HCT116 (cell line): ENCODE results near the gene APC2. TPM values are rescaled to one million over a fixed set of nuclear protein-coding genes. Genes with fewer than 3 reads are reported as not detected.

Source experiments
- ATAC-seq: fragments of 200-7000 bp; cut with Tn5 transposase; 2 replicates; pipeline ENCODE4 v1.9.1; 2020; ENCODE audit warnings: mild to moderate bottlenecking, moderate library complexity
- BruUV-seq: library from RNA; stranded (reverse); fragments of 400-500 nt; replicated peaks from 2 replicates; lab custom pipeline; 2021; lab: Mats Ljungman, UMichigan
- CTCF ChIA-PET: fragments of 300-600 bp; sonication (Branson Sonifier 250); formaldehyde crosslinking; loops from one replicate; lab custom pipeline; 2021; ENCODE audit warnings: antibody characterized with exemption; lab: Charles Lee
- POLR2A ChIA-PET: fragments of 300-600, 350-600 bp; sonication (Branson Sonifier 250); formaldehyde crosslinking; loops from one replicate; lab custom pipeline; 2021; ENCODE audit warnings: antibody characterized with exemption; lab: Charles Lee
- RAD21 ChIA-PET, 2 experiments: fragments of 300-600 bp; sonication (Branson Sonifier 250); formaldehyde crosslinking; loops; one replicate each; lab custom pipeline; 2023; ENCODE audit warnings: low total read pairs in 2 of 2; ENCODE audit not compliant: uncharacterized antibody in 2 of 2, unreplicated experiment in 2 of 2, low non-redundant PET in 1 of 2; lab: Charles Lee
- DNase-seq: peaks from one replicate; pipeline ENCODE4 v3.0.0-alpha.2; 2010; ENCODE audit warnings: low read depth, low spot score
- H2AFZ ChIP-seq: fragments of 200-600 bp; shearing (Covaris generic), sonication (generic); 2 replicates; pipeline ENCODE4 v1.6.1; 2017; ENCODE audit warnings: low read depth, mixed run types, mixed read lengths, antibody characterized with exemption, low read length; ENCODE audit not compliant: poor library complexity, severe bottlenecking
- H3K27ac ChIP-seq: 2 replicates; pipeline ENCODE4 v1.5.1; 2012; ENCODE audit warnings: low read depth, low read length
- H3K27me3 ChIP-seq: fragments of 200-600 bp; sonication (generic); 2 replicates; pipeline ENCODE4 v1.6.1; 2016; ENCODE audit warnings: mixed run types, low read length, mixed read lengths; ENCODE audit not compliant: insufficient read depth
- H3K36me3 ChIP-seq, 2 experiments: fragments of 200-500 bp in 1 of 2; fragments of 200-600 bp in 1 of 2; sonication (Bioruptor generic) in 1 of 2; sonication (generic) in 1 of 2; 2 replicates each; pipeline versions ENCODE4 v1.5.1 to v1.6.1; 2014 to 2016; ENCODE audit warnings: low read length in 2 of 2, inconsistent platforms in 1 of 2, mixed read lengths in 1 of 2, mixed run types in 1 of 2; ENCODE audit not compliant: insufficient read depth in 2 of 2, control insufficient read depth in 1 of 2
- H3K4me1 ChIP-seq, 2 experiments: fragments of 200-600 bp in 1 of 2; sonication (generic) in 1 of 2; 2 replicates each; pipeline versions ENCODE4 v1.5.1 to v1.6.1; 2012 to 2017; ENCODE audit warnings: low read length in 2 of 2, inconsistent platforms in 1 of 2, mild to moderate bottlenecking in 1 of 2, mixed read lengths in 1 of 2, mixed run types in 1 of 2, moderate library complexity in 1 of 2; ENCODE audit not compliant: insufficient read depth in 2 of 2, control insufficient read depth in 1 of 2
- H3K4me2 ChIP-seq: fragments of 200-600 bp; sonication (generic); 2 replicates; pipeline ENCODE4 v1.6.1; 2017; ENCODE audit warnings: mixed run types, low read length, mixed read lengths
- H3K4me3 ChIP-seq, 2 experiments: fragments of 200-600 bp in 1 of 2; sonication (generic) in 1 of 2; replicated peaks in 1 of 2; 2 replicates each; pipeline ENCODE4 v1.5.1; 2011 to 2016; ENCODE audit warnings: low read length in 2 of 2, control low read depth in 1 of 2, low read depth in 1 of 2, mild to moderate bottlenecking in 1 of 2, mixed read lengths in 1 of 2, mixed run types in 1 of 2
- H3K79me2 ChIP-seq: fragments of 200-600 bp; sonication (generic); 2 replicates; pipeline ENCODE4 v1.6.1; 2017; ENCODE audit warnings: mild to moderate bottlenecking, mixed run types, low read length, moderate library complexity, mixed read lengths; ENCODE audit not compliant: insufficient read depth
- H3K9ac ChIP-seq: fragments of 200-600 bp; sonication (generic); 2 replicates; pipeline ENCODE4 v1.6.1; 2016; ENCODE audit warnings: low read length, mixed read lengths
- H3K9me2 ChIP-seq: fragments of 200-600 bp; sonication (generic), shearing (Covaris generic); 2 replicates; pipeline ENCODE4 v1.6.1; 2017; ENCODE audit warnings: mixed run types, mild to moderate bottlenecking, moderate library complexity; ENCODE audit not compliant: insufficient read depth
- H3K9me3 ChIP-seq, 2 experiments: fragments of 200-500 bp in 1 of 2; fragments of 200-600 bp in 1 of 2; sonication (Bioruptor generic) in 1 of 2; sonication (generic) in 1 of 2; 2 replicates each; pipeline ENCODE4 v1.6.1; 2014 to 2017; ENCODE audit warnings: low read length in 2 of 2, mixed read lengths in 2 of 2, inconsistent platforms in 1 of 2, low read depth in 1 of 2, mild to moderate bottlenecking in 1 of 2, mixed run types in 1 of 2, moderate library complexity in 1 of 2; ENCODE audit not compliant: control insufficient read depth in 1 of 2, insufficient read depth in 1 of 2
- H4K20me1 ChIP-seq: fragments of 200-600 bp; sonication (generic), shearing (Covaris generic); 2 replicates; pipeline ENCODE4 v1.6.1; 2017; ENCODE audit warnings: mixed run types, mild to moderate bottlenecking, moderate library complexity; ENCODE audit not compliant: insufficient read depth
- CEBPB ChIP-seq: IDR thresholded peaks from 2 replicates; pipeline ENCODE4 v1.6.1; 2012; ENCODE audit warnings: low read depth
- CTCF ChIP-seq, 3 experiments: fragments of 200-600 bp in 1 of 3; sonication (generic) in 1 of 3; IDR thresholded peaks in 2 of 3; conservative IDR thresholded peaks in 1 of 3; 2 replicates each; pipeline ENCODE4 v1.5.1; 2012 to 2017; ENCODE audit warnings: low read depth in 2 of 3, low read length in 2 of 3, antibody characterized with exemption in 1 of 3, borderline replicate concordance in 1 of 3, control low read depth in 1 of 3, mild to moderate bottlenecking in 1 of 3, mixed read lengths in 1 of 3, mixed run types in 1 of 3, moderate library complexity in 1 of 3; ENCODE audit not compliant: insufficient read depth in 1 of 3
- EGR1 ChIP-seq: IDR thresholded peaks from 2 replicates; pipeline ENCODE4 v1.6.1; 2012; ENCODE audit warnings: low read depth
- EZH2phosphoT487 ChIP-seq: fragments of 200-600 bp; IDR thresholded peaks from 2 replicates; pipeline ENCODE4 v1.6.1; 2018; ENCODE audit warnings: antibody characterized with exemption, borderline replicate concordance
- FOSL1 ChIP-seq: IDR thresholded peaks from 2 replicates; pipeline ENCODE4 v1.6.1; 2012; ENCODE audit warnings: low read depth
- JUND ChIP-seq: IDR thresholded peaks from 2 replicates; pipeline ENCODE4 v1.6.1; 2012
- MAX ChIP-seq: IDR thresholded peaks from 2 replicates; pipeline ENCODE4 v1.6.1; 2012
- RAD21 ChIP-seq: IDR thresholded peaks from 2 replicates; pipeline ENCODE4 v1.6.1; 2012; ENCODE audit warnings: low read depth, mild to moderate bottlenecking
- REST ChIP-seq: IDR thresholded peaks from 2 replicates; pipeline ENCODE4 v1.6.1; 2012; ENCODE audit warnings: low read depth
- SIN3A ChIP-seq: IDR thresholded peaks from 2 replicates; pipeline ENCODE4 v1.6.1; 2012; ENCODE audit warnings: low read depth
- SRF ChIP-seq: IDR thresholded peaks from 2 replicates; pipeline ENCODE4 v1.6.1; 2012; ENCODE audit warnings: low read depth
- TCF7L2 ChIP-seq: IDR thresholded peaks from 2 replicates; pipeline ENCODE4 v1.7.0; 2011; ENCODE audit warnings: borderline replicate concordance, inconsistent platforms; ENCODE audit not compliant: insufficient read depth, insufficient read length; ENCODE audit errors: extremely low read depth
- YY1 ChIP-seq: IDR thresholded peaks from 2 replicates; pipeline ENCODE4 v1.6.1; 2011; ENCODE audit warnings: low read length, low read depth, moderate library complexity, mild to moderate bottlenecking; ENCODE audit not compliant: insufficient replicate concordance; ENCODE audit errors: extremely low read depth
- ZFX ChIP-seq: fragments of 450-650 bp; IDR thresholded peaks from 2 replicates; pipeline ENCODE4 v1.6.1; 2017
- intact Hi-C: fragments of 100-400 bp; cut with micrococcal nuclease; formaldehyde crosslinking; loops from 2 replicates; pipeline ENCODE4 v1.10.0; 2022
- total RNA-seq: library from RNA; stranded (reverse); gene quantifications from one replicate; pipeline ENCODE4 v1.2.1, GENCODE V29; 2021; ENCODE audit not compliant: unreplicated experiment

The APC2 gene
- total RNA-seq, 1 experiment from 2014 or later = 1.6 TPM

GRCh38 chr19:1455336-1456120 is 5.6 kb downstream of the APC2 start (continued):
- TF ChIP-seq CTCF (IDR thresholded peaks at IDR 0.05 in 2 of 3, conservative IDR thresholded peaks at IDR 0.05 in 1 of 3; ENCODE audit: borderline replicate concordance in 1 of 3, insufficient read depth in 1 of 3, low read depth in 2 of 3, low read length in 2 of 3) (no peak), MAX (peak; percentile 46), RAD21 (no peak), SRF (no peak), JUND (no peak), YY1 (no peak)
- TF ChIP-seq, all 23 proteins: peak for 5

- Histone ChIP-seq H3K4me1 (peaks cover 23 to 47% of the 10 kb centered on the region in 2 experiments), H2AFZ (no peak overlapping the region), H3K9me3 (no peaks in the 10 kb centered on the region), H3K36me3 (peaks cover 0 to 3% of the 10 kb centered on the region in 2 experiments; a peak in 1 of 4 replicates), H3K27ac (peak overlapping the region; percentile 52; the same call in 1 of the 2 replicates), H4K20me1 (no peaks in the 10 kb centered on the region), H3K9ac (peak overlapping the region; percentile 21; the same call in 1 of the 2 replicates), H3K79me2 (no peaks in the 10 kb centered on the region), H3K27me3 (no peaks in the 10 kb centered on the region), H3K9me2 (no peaks in the 10 kb centered on the region), H3K4me3 (no peak overlapping the region), H3K4me2 (peak overlapping the region; percentile 64)
- no peak for ATAC-seq
- ChIA-PET CTCF (interaction anchor here (1.0 to 4.0 kb wide), 8 partner anchors 10 to 370 kb away, joined by 3 to 49 read pairs (median 4); partner anchors contain the start of gene CIRBP), RAD21 (interaction anchor here in 1 of 2 experiments (1.1 kb wide), 1 partner anchor 11 kb away, joined by 4 read pairs; no protein-coding TSS in a partner anchor), POLR2A (interaction anchor here (0.6 to 3.3 kb wide), 11 partner anchors 9 to 567 kb away, joined by 3 to 28 read pairs (median 6); partner anchors contain the start of genes CIRBP and REEP6)
- intact Hi-C loops = no loop called here
- DNase-seq = no peak
- BruUV-seq = no TSS peak
- no peak for TF ChIP-seq RAD21
- no peak for TF ChIP-seq TCF7L2
- no peak for TF ChIP-seq FOSL1
- no peak for TF ChIP-seq REST
- TF ChIP-seq SIN3A = no peak
- no peak for TF ChIP-seq EZH2phosphoT487
- no peak for TF ChIP-seq YY1
- TF ChIP-seq CEBPB = no peak
- TF ChIP-seq ZFX = no peak
- no peak for TF ChIP-seq JUND
- no peak for TF ChIP-seq EGR1
These were observed 6.4 kb downstream of the APC2 start for GRCh38 chr19:1456121-1456900.
